Right atrium auricular region (tissue), 2 donors: ENCODE data around the gene CDC16. TPM values are rescaled to one million over a fixed set of nuclear protein-coding genes. Genes with fewer than 3 reads are reported as not detected.
"Not testable (repeated sequence)": the region's sequence is repeated elsewhere in the genome, so short reads cannot be mapped to it uniquely, and the experiment has no call there.

Source experiments
- DNase-seq: peaks from one replicate; pipeline ENCODE4 v3.0.0-alpha.2; 2019; ENCODE audit warnings: low spot score
- H3K27ac ChIP-seq, 2 donors: fragments of 200-600 bp; sonication (generic); 1 replicate in 1 of 2; 2 replicates in 1 of 2; pipeline ENCODE4 v1.5.1; 2016 to 2019
- H3K27me3 ChIP-seq, 2 donors: fragments of 200-600 bp; sonication (generic); one replicate each; pipeline versions ENCODE4 v1.5.1 to v1.6.0; 2017 to 2019
- H3K36me3 ChIP-seq: fragments of 200-600 bp; sonication (generic); one replicate; pipeline ENCODE4 v1.5.1; 2016
- H3K4me1 ChIP-seq, 2 donors: fragments of 200-600 bp; sonication (generic); one replicate each; pipeline versions ENCODE4 v1.5.1 to v1.6.0; 2017 to 2019
- H3K4me3 ChIP-seq, 2 donors: fragments of 200-600 bp; sonication (generic); 1 replicate in 1 of 2; 2 replicates in 1 of 2; pipeline ENCODE4 v1.5.1; 2017 to 2019; ENCODE audit warnings: mild to moderate bottlenecking in 1 of 2, moderate library complexity in 1 of 2
- H3K9me3 ChIP-seq, 2 donors: fragments of 200-600 bp; sonication (generic); one replicate each; pipeline ENCODE4 v1.5.1; 2019
- total RNA-seq, 2 donors: library from RNA; depleted of rRNA; stranded (reverse); fragments of >200 nt; gene quantifications; one replicate each; pipeline ENCODE4 v1.1.0, GENCODE V29; 2016
- TF ChIP-seq, protein P1 (sequence below), 2 donors: fragments of 200-600 bp; sonication (generic); IDR thresholded peaks; one replicate each; pipeline ENCODE4 v1.5.1; 2019; ENCODE audit warnings: antibody characterized with exemption in 2 of 2

Gene CDC16
- total RNA-seq, 2 donors from 2014 or later, result 21.1 to 31.8 TPM

DNA sequence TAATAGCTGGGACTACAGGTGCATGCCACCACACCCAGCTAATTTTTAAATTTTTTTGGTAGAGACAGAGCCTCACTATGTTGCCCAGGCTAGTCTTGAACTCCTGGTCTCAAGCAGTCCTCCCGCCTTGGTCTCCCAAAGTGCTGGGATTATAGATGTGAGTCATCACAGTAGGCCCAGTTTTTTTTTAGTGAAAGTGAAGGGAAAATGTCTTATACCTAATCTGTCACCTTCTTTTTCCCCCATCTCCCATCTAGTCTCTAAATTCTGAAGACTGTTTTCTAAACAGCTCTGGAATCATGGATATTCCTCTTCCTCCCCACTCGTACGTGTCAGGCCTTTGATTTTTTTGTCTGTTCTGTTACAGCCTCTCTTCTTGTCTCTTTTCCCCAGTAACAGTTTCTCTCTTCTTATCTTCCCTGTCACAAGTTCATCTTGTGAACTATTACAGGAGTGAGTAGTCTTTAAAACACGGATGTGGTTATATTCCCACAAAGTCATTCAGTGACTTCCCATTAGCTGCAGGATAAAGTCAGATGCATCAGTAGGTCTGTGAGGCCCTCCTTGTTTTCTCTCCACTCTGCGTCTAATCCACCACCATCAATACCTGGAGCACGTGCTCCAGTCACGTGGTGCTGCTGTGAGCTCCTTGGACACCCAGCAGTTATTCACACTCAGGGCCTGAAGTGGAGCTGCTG, 2.9 kb downstream of the CDC16 start:
- Histone ChIP-seq H3K27me3 (no peaks in the 10 kb centered on the region), H3K4me3 (no peak overlapping the region), H3K9me3 (no peaks in the 10 kb centered on the region), H3K36me3 (peaks cover 52% of the 10 kb centered on the region), H3K4me1 (peaks cover 0 to 15% of the 10 kb centered on the region in 2 donors), H3K27ac (no peak overlapping the region)
- TF ChIP-seq, protein P1, sequence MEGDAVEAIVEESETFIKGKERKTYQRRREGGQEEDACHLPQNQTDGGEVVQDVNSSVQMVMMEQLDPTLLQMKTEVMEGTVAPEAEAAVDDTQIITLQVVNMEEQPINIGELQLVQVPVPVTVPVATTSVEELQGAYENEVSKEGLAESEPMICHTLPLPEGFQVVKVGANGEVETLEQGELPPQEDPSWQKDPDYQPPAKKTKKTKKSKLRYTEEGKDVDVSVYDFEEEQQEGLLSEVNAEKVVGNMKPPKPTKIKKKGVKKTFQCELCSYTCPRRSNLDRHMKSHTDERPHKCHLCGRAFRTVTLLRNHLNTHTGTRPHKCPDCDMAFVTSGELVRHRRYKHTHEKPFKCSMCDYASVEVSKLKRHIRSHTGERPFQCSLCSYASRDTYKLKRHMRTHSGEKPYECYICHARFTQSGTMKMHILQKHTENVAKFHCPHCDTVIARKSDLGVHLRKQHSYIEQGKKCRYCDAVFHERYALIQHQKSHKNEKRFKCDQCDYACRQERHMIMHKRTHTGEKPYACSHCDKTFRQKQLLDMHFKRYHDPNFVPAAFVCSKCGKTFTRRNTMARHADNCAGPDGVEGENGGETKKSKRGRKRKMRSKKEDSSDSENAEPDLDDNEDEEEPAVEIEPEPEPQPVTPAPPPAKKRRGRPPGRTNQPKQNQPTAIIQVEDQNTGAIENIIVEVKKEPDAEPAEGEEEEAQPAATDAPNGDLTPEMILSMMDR (IDR thresholded peaks at IDR 0.05), result no peak
- DNase-seq, result no peak

DNA sequence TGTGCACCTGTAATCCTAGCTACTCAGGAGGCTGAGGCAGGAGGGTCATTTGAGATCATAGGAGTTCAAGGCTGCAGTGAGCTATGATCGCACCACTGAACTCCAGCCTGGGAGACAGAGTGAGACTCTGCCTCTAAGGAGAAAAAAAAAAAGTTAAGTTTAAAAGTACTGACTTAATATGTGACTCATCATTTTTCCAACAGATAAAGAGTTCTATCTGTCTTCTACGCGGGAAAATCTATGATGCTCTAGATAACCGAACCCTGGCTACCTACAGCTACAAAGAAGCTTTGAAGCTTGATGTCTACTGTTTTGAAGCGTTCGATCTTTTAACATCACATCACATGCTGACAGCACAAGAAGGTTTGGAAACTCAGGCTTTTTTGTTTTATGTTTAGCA, 7.2 kb downstream of the CDC16 start:
- no peak for DNase-seq
- H3K27ac ChIP-seq, result no peak overlapping the region
- no peaks in the 10 kb centered on the region for H3K27me3 ChIP-seq
- no peaks in the 10 kb centered on the region for H3K4me1 ChIP-seq
- H3K4me3 ChIP-seq, result no peak overlapping the region
- H3K9me3 ChIP-seq, result no peaks in the 10 kb centered on the region
- TF ChIP-seq, protein P1 (IDR thresholded peaks at IDR 0.05), result no peak
- H3K36me3 ChIP-seq, result peaks cover 96% of the 10 kb centered on the region

DNA sequence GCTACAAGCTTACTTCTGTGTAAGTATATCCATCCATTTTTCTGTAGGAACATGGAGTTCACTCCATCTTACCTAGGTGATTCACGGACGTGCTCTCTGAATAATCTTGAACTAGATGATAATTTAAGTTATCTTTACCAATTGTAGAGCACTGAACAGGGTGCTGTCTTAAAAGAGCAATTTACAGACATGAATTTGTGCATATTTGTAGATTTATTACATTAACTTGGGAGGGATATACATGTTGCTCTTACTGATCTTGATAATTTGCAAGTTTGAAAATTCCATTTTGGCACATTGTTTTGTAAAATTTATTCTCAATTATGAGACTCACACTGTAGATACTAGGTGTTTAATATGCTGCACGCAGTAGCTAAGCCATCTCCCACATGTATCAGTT, 9.3 kb downstream of the CDC16 start:
- no peak for DNase-seq
- H3K9me3 ChIP-seq, result no peaks in the 10 kb centered on the region
- H3K36me3 ChIP-seq, result peaks cover 100% of the 10 kb centered on the region

DNA sequence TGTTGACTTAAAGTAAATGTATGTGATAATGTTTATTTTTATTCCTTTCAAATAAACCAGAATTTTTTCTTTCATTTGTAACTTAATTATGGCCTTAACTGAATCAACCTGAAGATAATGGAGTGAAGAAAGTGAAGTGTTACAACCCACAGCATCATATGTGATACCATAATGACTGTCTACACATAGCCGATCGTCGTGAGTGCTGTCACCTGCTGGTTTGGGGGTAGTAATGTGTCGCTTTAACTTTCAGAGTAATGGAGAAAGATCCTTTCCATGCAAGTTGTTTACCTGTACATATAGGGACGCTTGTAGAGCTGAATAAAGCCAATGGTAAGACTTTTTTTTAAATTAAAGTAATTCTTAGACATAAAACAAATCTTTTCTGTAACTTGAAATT, 9.9 kb downstream of the CDC16 start:
- TF ChIP-seq, protein P1 (IDR thresholded peaks at IDR 0.05), result no peak
- no peak overlapping the region for H3K27ac ChIP-seq
- H3K9me3 ChIP-seq, result no peaks in the 10 kb centered on the region
- no peaks in the 10 kb centered on the region for H3K4me1 ChIP-seq
- H3K27me3 ChIP-seq, result no peaks in the 10 kb centered on the region
- DNase-seq, result no peak
- H3K4me3 ChIP-seq, result no peak overlapping the region
- peaks cover 100% of the 10 kb centered on the region for H3K36me3 ChIP-seq

More for the DNA sequence above, 9.3 kb downstream of the CDC16 start:
- Histone ChIP-seq H3K4me1 (no peaks in the 10 kb centered on the region), H3K4me3 (no peak overlapping the region), H3K27me3 (no peaks in the 10 kb centered on the region), H3K27ac (no peak overlapping the region)
- TF ChIP-seq, protein P1 (IDR thresholded peaks at IDR 0.05), result no peak

DNA sequence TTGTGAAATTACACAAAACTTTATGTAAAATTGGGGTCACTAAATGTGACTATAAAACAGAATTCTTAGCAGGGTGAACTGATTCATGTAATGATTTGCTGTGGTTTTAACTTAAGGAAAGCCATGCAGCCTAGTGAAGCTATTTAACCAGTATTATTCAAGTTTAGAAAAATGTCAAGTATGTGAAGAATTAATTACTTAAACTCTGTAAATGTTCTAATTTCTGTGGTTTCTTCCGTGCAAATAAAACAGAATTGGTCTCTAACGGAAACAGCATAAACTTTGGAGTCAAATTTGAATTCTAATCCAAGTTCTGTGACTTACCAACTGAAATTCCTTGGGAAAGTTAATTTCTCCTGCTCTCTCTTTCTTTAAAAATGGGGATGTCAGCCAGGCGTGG, 13.3 kb downstream of the CDC16 start:
- TF ChIP-seq, protein P1 (IDR thresholded peaks at IDR 0.05), result no peak
- Histone ChIP-seq H3K27ac (no peak overlapping the region), H3K4me3 (no peak overlapping the region), H3K4me1 (no peaks in the 10 kb centered on the region), H3K27me3 (no peaks in the 10 kb centered on the region), H3K36me3 (peaks cover 92% of the 10 kb centered on the region), H3K9me3 (no peaks in the 10 kb centered on the region)
- no peak for DNase-seq

DNA sequence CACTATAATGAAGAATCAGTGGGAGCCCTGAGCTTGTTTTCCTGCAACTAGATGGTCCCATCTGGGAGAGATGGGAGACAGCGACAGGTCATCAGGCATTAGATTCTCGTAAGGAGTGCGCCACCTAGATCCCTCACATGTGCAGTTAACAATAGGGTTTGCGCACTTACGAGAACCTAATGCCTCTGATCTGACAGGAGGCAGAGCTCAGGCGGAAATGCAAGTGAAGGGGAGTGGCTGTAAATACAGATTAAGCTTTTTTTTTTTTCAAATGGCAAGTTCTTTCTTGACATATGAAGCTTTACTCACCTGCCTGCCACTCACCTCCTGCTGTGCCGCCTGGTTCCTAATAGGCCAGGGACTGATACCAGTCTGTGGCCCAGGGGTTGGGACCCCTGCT, 14.4 kb downstream of the CDC16 start:
- TF ChIP-seq, protein P1 (IDR thresholded peaks at IDR 0.05), result no peak
- Histone ChIP-seq H3K27ac (no peak overlapping the region), H3K27me3 (no peaks in the 10 kb centered on the region), H3K9me3 (no peaks in the 10 kb centered on the region), H3K4me3 (no peak overlapping the region), H3K36me3 (peaks cover 85% of the 10 kb centered on the region), H3K4me1 (no peaks in the 10 kb centered on the region)
- no peak for DNase-seq

DNA sequence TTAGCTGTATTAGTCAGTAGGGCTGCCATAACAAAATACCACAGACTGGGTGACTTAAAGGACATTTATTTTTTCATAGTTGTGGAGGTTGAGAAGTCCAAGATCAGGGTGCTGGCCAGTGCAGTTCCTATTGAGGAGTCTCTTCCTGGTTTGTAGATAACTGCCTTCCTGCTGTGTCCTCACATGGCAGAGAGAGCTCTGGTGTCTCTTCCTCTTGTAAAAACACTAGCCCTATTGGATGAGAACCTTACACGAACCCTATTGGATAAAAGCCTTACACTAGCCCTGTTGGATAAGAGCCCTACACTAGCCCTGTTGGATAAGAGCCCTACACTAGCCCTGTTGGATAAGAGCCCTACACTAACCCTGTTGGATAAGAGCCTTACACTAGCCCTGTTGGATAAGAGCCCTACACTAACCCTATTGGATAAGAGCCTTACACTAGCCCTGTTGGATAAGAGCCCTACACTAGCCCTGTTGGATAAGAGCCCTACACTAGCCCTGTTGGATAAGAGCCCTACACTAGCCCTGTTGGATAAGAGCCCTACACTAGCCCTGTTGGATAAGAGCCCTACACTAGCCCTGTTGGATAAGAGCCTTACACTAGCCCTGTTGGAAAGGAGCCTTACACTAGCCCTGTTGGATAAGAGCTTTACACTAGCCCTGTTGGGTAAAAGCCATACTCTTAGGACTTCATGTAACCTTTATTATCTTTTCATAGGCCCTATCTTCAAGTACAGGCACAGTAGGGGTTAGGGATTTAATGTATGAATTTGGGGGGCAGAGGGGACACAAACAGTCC, 17.1 kb downstream of the CDC16 start:
- H3K4me1 ChIP-seq, H3K27me3 ChIP-seq, H3K27ac ChIP-seq, H3K9me3 ChIP-seq, DNase-seq, H3K4me3 ChIP-seq: not testable (repeated sequence)
- H3K36me3 ChIP-seq, result peaks cover 73% of the 10 kb centered on the region
